NCI-H1417 treated with DMSO at 0.1 percent for 48 hours (cell line): ENCODE results near the gene ABLIM1.

Experiments
- DNase-seq: peaks from one replicate; lab custom pipeline; 2025; lab: John Stamatoyannopoulos, UW

The ABLIM1 gene

GRCh38 chr10:114545819-114546218 lies 112.3 kb downstream of the ABLIM1 start:
- DNase-seq, result no peak

DNA sequence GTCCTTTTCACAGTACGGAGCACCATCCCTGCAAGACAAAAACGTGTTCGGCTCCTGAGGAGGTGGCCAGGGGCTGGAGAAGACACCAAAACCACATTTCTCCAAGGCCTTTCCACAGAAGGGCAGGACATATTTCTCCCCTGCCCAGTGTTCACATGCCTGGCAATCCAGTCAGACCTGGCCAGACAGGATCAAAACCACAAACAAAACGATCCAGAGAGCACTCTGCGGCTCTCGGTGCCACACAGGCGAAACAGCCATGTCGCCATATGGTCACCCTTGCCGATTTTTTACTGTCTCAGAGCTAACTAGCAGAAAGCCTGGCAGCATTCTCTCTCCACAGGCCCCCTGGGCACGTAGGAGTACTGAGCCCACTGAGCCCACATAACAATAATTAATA lies 113.0 kb downstream of the ABLIM1 start:
- no peak for DNase-seq

DNA sequence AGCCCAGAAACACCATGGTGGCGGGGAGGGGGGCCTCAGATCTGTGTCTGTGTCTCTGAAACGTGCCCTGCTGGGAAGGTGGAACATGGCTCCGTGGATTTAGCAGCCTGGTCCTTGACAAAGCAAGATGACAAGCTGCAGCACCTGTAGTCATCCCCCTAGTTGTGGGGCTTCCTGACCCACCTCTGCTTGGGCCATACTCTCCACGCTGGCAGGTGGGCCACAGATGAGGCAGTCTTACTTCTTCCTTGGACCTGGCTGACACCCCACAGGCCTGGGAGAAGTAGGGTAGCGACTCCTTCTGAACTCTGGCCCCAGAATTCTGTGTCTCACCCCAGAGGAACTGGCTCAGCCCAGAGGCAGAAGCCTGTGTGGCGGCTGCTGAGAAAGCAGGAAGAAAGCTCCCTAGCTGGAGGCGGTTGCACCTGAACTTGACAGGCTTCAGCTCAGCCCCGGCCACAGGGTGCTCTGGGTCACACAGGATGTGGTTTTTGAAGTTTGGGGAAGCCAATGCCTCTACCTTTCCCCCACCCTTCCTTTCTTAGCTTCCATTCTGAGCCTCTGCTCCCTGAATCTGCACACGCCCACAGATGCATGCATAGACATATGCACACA lies 113.9 kb downstream of the ABLIM1 start:
- no peak for DNase-seq

GRCh38 chr10:114543456-114543855 lies 114.6 kb downstream of the ABLIM1 start:
- DNase-seq, result no peak

DNA sequence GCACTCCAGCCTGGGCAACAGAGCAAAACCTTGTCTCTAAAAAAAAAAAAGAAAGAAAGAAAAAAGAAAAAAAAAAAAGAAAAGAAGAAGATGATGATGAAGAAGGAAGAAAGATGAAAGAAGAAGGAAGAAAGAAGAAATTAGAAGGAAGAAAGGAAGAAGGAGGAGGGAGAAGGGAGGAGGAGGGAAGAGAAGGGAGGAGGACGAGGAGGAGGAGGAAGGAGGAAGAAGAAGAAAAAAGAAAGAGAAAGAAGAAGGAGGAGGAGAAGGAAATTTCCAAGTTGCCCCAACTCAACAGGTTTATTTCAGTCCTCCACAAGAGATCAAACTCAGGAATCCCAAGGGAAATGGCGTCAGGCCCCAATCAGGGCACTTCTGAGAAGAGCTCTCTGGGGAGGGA lies 115.7 kb downstream of the ABLIM1 start:
- no peak for DNase-seq

- no peak for DNase-seq
Observed at GRCh38 chr10:114541797-114542160, 116.3 kb downstream of the ABLIM1 start.

- DNase-seq, result no peak
Observed at GRCh38 chr10:114541081-114541796, 116.8 kb downstream of the ABLIM1 start.

DNA sequence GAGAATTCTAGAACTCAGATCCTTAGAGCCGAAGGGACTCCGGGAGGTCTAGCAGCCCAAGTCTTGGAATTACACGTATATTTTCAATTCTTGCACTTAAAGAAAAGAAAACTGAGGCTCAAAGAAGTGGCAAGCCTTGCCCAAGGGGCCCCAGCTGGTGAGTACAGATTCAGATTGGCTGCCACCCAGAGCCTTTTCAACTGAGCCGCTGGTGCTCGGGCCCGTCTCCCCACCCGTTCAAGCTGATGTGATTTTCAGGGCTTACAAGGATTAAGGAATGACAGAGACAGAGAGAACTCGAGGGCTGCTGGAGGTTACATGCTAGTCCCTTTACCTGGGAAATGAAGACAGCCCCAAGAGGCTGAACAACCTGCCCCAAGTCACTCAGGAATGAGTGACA lies 117.8 kb downstream of the ABLIM1 start:
- DNase-seq, result no peak

GRCh38 chr10:114539623-114540022 lies 118.5 kb downstream of the ABLIM1 start:
- no peak for DNase-seq

DNA sequence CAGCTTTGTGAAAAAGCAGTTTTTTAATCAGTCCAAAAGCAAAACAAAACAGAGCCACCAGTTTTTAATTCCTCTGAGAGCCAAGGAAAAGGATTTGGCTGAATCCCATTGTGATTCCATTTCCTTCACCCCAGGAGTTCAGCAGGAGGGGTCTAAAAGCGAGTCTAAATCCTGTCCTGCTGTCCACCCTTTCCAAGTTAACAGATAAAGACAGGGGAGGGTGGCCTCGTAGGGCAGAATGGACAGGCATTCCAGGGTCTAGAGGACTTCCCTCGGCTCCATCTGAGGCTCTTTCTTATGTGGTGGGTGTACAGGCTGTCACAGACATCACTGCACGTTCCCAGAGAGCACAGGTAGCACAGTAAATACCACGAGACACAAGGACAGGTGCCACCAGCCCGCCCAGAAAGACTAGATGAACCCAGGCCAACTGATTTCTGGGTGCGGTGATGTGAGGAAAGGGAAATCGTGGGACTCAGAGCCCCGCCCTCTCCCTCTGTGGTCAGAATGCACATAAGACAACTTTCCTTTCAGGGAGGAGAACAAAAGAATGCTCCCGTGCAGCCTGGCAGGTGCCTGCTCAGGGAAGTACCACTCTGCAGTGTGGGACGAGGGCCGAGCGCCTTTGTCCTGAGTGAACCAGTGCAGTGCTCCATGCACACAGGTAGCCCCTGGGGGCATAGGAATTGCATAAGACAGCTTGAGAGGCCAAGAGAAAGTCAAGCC lies 119.7 kb downstream of the ABLIM1 start:
- no peak for DNase-seq

DNA sequence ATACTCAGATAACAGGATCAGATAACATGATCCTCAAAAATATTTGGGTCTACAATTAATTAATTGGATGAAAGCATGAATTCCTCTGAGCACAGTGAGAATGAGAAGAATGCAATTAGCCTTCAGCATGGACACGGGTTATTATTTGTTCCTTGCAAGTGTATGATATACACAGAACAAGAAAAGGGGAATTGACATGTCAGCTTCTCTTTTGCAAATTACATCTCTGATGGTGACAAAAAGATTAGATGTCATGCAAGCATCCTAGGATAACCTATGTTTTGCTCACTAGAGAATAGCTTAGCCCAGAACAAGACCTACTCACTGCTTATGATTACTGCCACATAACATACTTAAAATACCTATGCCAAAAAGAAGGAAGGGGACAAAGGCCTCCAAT lies 120.3 kb downstream of the ABLIM1 start:
- no peak for DNase-seq

- DNase-seq, result no peak
Observed at GRCh38 chr10:114534571-114534981, 123.5 kb downstream of the ABLIM1 start.

DNA sequence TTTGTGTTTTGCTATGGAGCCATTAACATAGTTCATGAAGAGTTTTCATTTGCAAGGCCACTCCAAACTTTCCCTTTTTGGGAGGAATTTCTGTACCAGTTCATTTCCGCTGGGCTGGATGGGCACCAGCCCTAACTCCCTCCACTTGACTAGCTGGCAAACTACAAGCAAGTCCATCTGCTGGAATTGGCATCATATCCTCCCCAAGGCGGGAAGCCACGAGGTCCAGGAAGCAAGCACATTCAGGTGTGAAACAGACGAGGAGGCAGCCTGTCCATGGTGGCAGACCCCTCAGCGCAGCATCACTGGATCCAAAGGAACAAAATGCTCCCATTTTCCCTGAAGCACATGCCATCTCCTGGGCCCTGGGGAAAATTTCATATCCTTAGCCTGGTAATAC lies 125.8 kb downstream of the ABLIM1 start:
- no peak for DNase-seq

GRCh38 chr10:114526504-114527238 lies 131.4 kb downstream of the ABLIM1 start:
- peak; percentile 61 for DNase-seq

- no peak for DNase-seq
Observed at GRCh38 chr10:114526126-114526503, 132.0 kb downstream of the ABLIM1 start.

DNA sequence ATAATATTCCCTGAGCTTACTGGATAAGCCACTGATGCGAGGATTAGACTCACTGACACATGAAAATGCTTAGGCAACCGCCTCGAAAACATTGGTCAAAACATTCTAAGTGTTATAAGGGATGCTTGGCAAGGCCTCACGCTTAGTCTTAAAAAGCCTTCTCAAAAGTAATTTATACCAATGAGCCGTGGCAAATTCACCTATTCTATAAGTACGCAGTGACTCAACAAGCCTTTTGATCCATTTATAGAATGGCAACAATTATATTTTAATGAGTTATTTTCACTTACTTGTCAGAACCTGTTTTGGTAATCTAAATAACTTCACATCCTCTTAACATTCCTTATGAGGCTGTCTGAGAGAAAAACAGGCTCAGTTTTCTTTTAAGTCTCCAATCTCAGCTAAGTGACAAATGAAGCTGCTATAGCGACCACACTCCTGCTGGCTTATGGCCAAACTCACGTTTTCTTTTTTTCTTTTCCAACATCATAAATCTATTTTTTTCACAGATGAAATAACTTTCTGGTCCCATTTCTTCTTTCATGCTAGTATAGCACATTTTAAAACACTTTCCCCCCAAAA lies 132.6 kb downstream of the ABLIM1 start:
- DNase-seq, result no peak

DNA sequence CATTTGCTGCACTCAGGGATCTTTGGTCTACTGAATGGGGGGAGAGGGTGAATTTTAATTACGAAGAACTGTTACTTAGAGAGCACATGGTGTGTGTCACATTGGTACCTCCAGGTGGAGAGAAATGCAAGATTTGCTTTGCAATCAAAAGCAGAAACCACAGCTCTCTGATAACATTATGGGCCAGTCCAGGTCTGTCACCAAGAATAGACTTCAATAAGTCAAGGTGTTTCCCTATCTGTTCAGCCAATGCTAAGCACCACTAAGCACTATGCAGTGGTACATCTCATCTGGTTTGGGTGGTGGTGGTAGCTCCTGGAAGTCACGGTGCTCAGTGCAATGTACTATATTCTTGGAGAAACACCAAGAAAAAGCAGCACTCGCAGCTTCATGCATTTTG lies 134.2 kb downstream of the ABLIM1 start:
- no peak for DNase-seq

DNA sequence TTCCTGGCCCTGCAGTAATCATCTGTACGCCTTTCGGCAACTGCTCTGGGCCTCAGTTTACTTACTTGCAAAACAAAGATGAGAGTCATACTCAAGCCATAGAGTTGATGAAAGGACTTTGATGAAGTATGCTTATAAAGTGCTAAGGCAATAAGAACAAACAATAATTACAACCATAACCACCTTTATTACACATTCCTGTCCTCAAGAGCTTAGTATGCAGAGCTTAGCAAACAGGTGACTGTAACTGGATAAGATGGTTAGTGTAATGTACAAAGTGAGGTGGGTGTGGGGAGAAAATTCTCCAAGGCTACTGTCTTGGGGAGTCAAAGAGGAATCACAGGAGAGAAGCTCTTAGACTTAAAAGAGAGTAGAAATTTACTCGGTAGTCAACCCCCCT lies 136.8 kb downstream of the ABLIM1 start:
- no peak for DNase-seq

GRCh38 chr10:114520453-114520852 lies 137.6 kb downstream of the ABLIM1 start:
- DNase-seq, result no peak

DNA sequence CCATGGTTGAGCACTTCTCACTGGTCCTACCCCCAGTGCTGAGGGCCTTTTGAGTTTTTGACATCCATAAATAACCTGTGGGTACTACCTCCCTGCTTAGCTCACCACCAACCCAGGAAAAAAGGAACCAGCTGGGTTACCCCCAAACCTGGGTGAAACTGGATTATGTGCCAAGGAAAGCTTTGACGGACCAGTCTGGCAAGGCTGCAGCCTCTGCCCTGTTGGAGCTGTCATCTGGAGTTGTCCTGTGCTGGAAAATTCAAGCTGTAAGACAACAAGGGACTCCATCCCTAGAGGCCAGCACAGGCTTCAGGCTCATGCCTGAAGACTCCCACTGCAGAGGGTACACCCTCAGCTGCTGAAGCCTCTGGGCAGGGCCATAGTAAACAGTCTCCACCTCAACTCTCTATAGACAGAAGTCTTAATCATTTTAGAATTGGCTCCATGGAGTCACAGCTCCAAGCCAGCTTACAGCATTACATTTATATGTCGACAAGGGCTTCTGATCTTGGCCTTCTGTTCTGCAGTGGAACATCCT lies 138.2 kb downstream of the ABLIM1 start:
- no peak for DNase-seq

- DNase-seq, result no peak
Observed at GRCh38 chr10:114519306-114519669, 138.8 kb downstream of the ABLIM1 start.
